ENCODE data around the gene PSMA7.

Gene PSMA7

GRCh38 chr20:62120365-62120762 lies 22.8 kb downstream of the PSMA7 start:
- H3K4me3 ChIP-seq (ENCODE audit: low read depth in 1 of 2, low read length in 2 of 2): no peak overlapping the region
- H3K27me3 ChIP-seq (ENCODE audit: insufficient read depth, low read length, poor library complexity): no peaks in the 10 kb centered on the region
- H3K36me3 ChIP-seq (ENCODE audit: insufficient read depth, low read length): peaks cover 19% of the 10 kb centered on the region
- TF ChIP-seq CTCF (IDR thresholded peaks at IDR 0.05; ENCODE audit: borderline replicate concordance, extremely low read depth, low read length, poor library complexity, severe bottlenecking) (no peak), EZH2 (IDR thresholded peaks at IDR 0.05; ENCODE audit: borderline replicate concordance, low read depth, low read length, severe bottlenecking) (no peak)
- peaks cover 36% of the 10 kb centered on the region for H4K20me1 ChIP-seq (ENCODE audit: insufficient read depth, low read length)
- H3K9ac ChIP-seq (ENCODE audit: low read depth, low read length): no peak overlapping the region
- DNase-seq (no peak), ATAC-seq (ENCODE audit: insufficient read depth, low read depth) (no peak)
- peaks cover 28% of the 10 kb centered on the region for H3K79me2 ChIP-seq (ENCODE audit: insufficient read depth, low read length)
- H3K4me2 ChIP-seq (ENCODE audit: insufficient read depth, low read length): no peak overlapping the region
- H3K4me1 ChIP-seq (ENCODE audit: insufficient read depth, low read length): peaks cover 47% of the 10 kb centered on the region
- H2AFZ ChIP-seq (ENCODE audit: low read depth, low read length): no peak overlapping the region
- no peaks in the 10 kb centered on the region for H3K9me3 ChIP-seq (ENCODE audit: insufficient read depth, low read length, severe bottlenecking)
- H3K27ac ChIP-seq (ENCODE audit: low read length): no peak overlapping the region

GRCh38 chr20:62119591-62120364 lies 23.4 kb downstream of the PSMA7 start:
- no peak for ATAC-seq (ENCODE audit: insufficient read depth, low read depth)
- Histone ChIP-seq H3K4me2 (ENCODE audit: insufficient read depth, low read length) (no peak overlapping the region), H3K27ac (ENCODE audit: low read length) (no peak overlapping the region), H4K20me1 (ENCODE audit: insufficient read depth, low read length) (peaks cover 32% of the 10 kb centered on the region), H2AFZ (ENCODE audit: low read depth, low read length) (no peak overlapping the region), H3K4me3 (ENCODE audit: low read depth in 1 of 2, low read length in 2 of 2) (no peak overlapping the region), H3K79me2 (ENCODE audit: insufficient read depth, low read length) (peaks cover 23% of the 10 kb centered on the region), H3K27me3 (ENCODE audit: insufficient read depth, low read length, poor library complexity) (no peaks in the 10 kb centered on the region), H3K9me3 (ENCODE audit: insufficient read depth, low read length, severe bottlenecking) (no peaks in the 10 kb centered on the region), H3K36me3 (ENCODE audit: insufficient read depth, low read length) (peaks cover 13% of the 10 kb centered on the region), H3K9ac (ENCODE audit: low read depth, low read length) (no peak overlapping the region), H3K4me1 (ENCODE audit: insufficient read depth, low read length) (peaks cover 47% of the 10 kb centered on the region)
- no peak for TF ChIP-seq EZH2 (IDR thresholded peaks at IDR 0.05; ENCODE audit: borderline replicate concordance, low read depth, low read length, severe bottlenecking)
- no peak for TF ChIP-seq CTCF (IDR thresholded peaks at IDR 0.05; ENCODE audit: borderline replicate concordance, extremely low read depth, low read length, poor library complexity, severe bottlenecking)
- DNase-seq: no peak

GRCh38 chr20:62119115-62119514 lies 24.1 kb downstream of the PSMA7 start:
- Histone ChIP-seq H3K9me3 (ENCODE audit: insufficient read depth, low read length, severe bottlenecking) (no peaks in the 10 kb centered on the region), H2AFZ (ENCODE audit: low read depth, low read length) (no peak overlapping the region), H3K4me1 (ENCODE audit: insufficient read depth, low read length) (peaks cover 41% of the 10 kb centered on the region), H3K27ac (ENCODE audit: low read length) (no peak overlapping the region), H3K27me3 (ENCODE audit: insufficient read depth, low read length, poor library complexity) (no peaks in the 10 kb centered on the region), H3K9ac (ENCODE audit: low read depth, low read length) (no peak overlapping the region), H3K36me3 (ENCODE audit: insufficient read depth, low read length) (peaks cover 6% of the 10 kb centered on the region), H3K4me2 (ENCODE audit: insufficient read depth, low read length) (no peak overlapping the region), H4K20me1 (ENCODE audit: insufficient read depth, low read length) (peaks cover 25% of the 10 kb centered on the region), H3K79me2 (ENCODE audit: insufficient read depth, low read length) (peaks cover 17% of the 10 kb centered on the region), H3K4me3 (ENCODE audit: low read depth in 1 of 2, low read length in 2 of 2) (no peak overlapping the region)
- TF ChIP-seq CTCF (IDR thresholded peaks at IDR 0.05; ENCODE audit: borderline replicate concordance, extremely low read depth, low read length, poor library complexity, severe bottlenecking) (no peak), EZH2 (IDR thresholded peaks at IDR 0.05; ENCODE audit: borderline replicate concordance, low read depth, low read length, severe bottlenecking) (no peak)
- ATAC-seq (ENCODE audit: insufficient read depth, low read depth) (no peak), DNase-seq (no peak)

All from DND-41 (cell line).